PC-9 (cell line): ENCODE results near the gene CHST11. TPM values are rescaled to one million over a fixed set of nuclear protein-coding genes. Genes with fewer than 3 reads are reported as not detected.

Source experiments
- BruUV-seq: library from RNA; stranded (reverse); fragments of 400-500 nt; replicated peaks from 2 replicates; lab custom pipeline; 2021; lab: Mats Ljungman, UMichigan
- CTCF ChIA-PET: fragments of 300-600 bp; sonication (Branson Sonifier 250); formaldehyde crosslinking; loops from one replicate; lab custom pipeline; 2022; ENCODE audit warnings: antibody characterized with exemption; lab: Charles Lee
- POLR2A ChIA-PET: fragments of 300-600 bp; sonication (Branson Sonifier 250); formaldehyde crosslinking; loops from one replicate; lab custom pipeline; 2022; ENCODE audit warnings: antibody characterized with exemption; ENCODE audit not compliant: unreplicated experiment; lab: Charles Lee
- DNase-seq, 2 experiments: peaks; one replicate each; pipeline versions ENCODE4 v3.0.0 to v3.0.0-alpha.2; 2015 to 2022; ENCODE audit warnings: mixed read lengths in 1 of 2
- H2AFZ ChIP-seq: fragments of 200-600 bp; sonication (generic); 2 replicates; pipeline ENCODE4 v1.8.1; 2017; ENCODE audit warnings: antibody characterized with exemption
- H3F3A ChIP-seq: fragments of 200-600 bp; sonication (generic); 2 replicates; pipeline ENCODE4 v1.8.1; 2017; ENCODE audit warnings: antibody characterized with exemption, mild to moderate bottlenecking, low read depth; ENCODE audit not compliant: insufficient read depth
- H3K27ac ChIP-seq: fragments of 200-600 bp; sonication (generic); 2 replicates; pipeline ENCODE4 v1.6.1; 2016; ENCODE audit warnings: mixed run types
- H3K27me3 ChIP-seq: fragments of 200-600 bp; sonication (generic); 2 replicates; pipeline ENCODE4 v1.6.1; 2016; ENCODE audit warnings: low read depth, mixed run types; ENCODE audit not compliant: insufficient read depth
- H3K36me3 ChIP-seq: fragments of 200-600 bp; sonication (generic); 2 replicates; pipeline ENCODE4 v1.6.1; 2016; ENCODE audit warnings: low read depth, mixed run types
- H3K4me1 ChIP-seq: fragments of 200-600 bp; sonication (generic); replicated peaks from 2 replicates; pipeline ENCODE4 v1.6.1; 2016; ENCODE audit warnings: mixed run types; ENCODE audit not compliant: insufficient read depth
- H3K4me2 ChIP-seq: fragments of 200-600 bp; sonication (generic); 2 replicates; pipeline ENCODE4 v1.6.1; 2017; ENCODE audit warnings: mixed run types
- H3K4me3 ChIP-seq: fragments of 200-600 bp; sonication (generic); 2 replicates; pipeline ENCODE4 v1.6.1; 2016; ENCODE audit warnings: mixed run types
- H3K79me2 ChIP-seq: fragments of 200-600 bp; sonication (generic); 2 replicates; pipeline ENCODE4 v1.6.1; 2017; ENCODE audit warnings: low read depth, mixed run types
- H3K9me2 ChIP-seq: fragments of 200-600 bp; sonication (generic); 2 replicates; pipeline ENCODE4 v1.8.1; 2017; ENCODE audit warnings: mild to moderate bottlenecking; ENCODE audit not compliant: insufficient read depth
- H3K9me3 ChIP-seq: fragments of 200-600 bp; sonication (generic); 2 replicates; pipeline ENCODE4 v1.8.1; 2016; ENCODE audit warnings: low read depth; ENCODE audit not compliant: insufficient read depth
- H4K20me1 ChIP-seq: fragments of 200-600 bp; sonication (generic); 2 replicates; pipeline ENCODE4 v1.8.1; 2017; ENCODE audit not compliant: insufficient read depth
- EZH2 ChIP-seq: fragments of 200-600 bp; sonication (generic); IDR thresholded peaks from 2 replicates; pipeline ENCODE4 v1.8.0; 2017; ENCODE audit warnings: antibody characterized with exemption, low read depth
- intact Hi-C: fragments of 100-400 bp; cut with micrococcal nuclease; formaldehyde crosslinking; loops from one replicate; pipeline ENCODE4 v1.10.0; 2022; ENCODE audit not compliant: unreplicated experiment
- total RNA-seq: library from RNA; stranded (reverse); gene quantifications from 2 replicates; pipeline ENCODE4 v1.2.3, GENCODE V29; 2021
- TF ChIP-seq, protein P1 (sequence below): fragments of 200-600 bp; sonication (generic); conservative IDR thresholded peaks from 2 replicates; pipeline ENCODE4 v1.6.1; 2017; ENCODE audit warnings: mixed run types, antibody characterized with exemption, mild to moderate bottlenecking, moderate library complexity

Gene CHST11
- total RNA-seq, 1 experiment from 2014 or later = 39.9 TPM

DNA sequence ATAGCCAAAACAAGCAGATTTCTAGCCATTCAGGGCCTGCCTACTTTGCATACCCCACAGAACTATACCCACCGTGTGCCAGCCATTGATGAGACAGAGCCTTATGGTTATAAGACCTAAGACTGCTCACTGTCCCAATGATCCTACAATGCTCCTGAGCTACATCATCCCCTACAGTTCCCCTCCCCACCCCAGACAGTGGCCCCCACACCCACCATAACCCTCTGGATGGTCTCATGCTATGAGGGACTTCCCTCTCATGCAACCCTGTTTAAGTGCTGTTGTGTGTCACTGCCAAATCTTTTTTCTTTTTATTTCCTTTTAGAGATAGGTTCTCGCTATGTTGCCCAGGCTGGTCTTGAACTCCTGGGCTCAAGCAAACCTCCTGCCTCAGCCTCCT lies 75.9 kb downstream of the CHST11 start:
- Histone ChIP-seq H3K4me2 (no peak overlapping the region), H3F3A (peaks cover 19% of the 10 kb centered on the region; the same call in 1 of the 2 replicates), H3K79me2 (peaks cover 99% of the 10 kb centered on the region), H4K20me1 (peaks cover 5% of the 10 kb centered on the region; the same call in 1 of the 2 replicates), H3K9me3 (no peaks in the 10 kb centered on the region), H3K9me2 (no peaks in the 10 kb centered on the region), H2AFZ (no peak overlapping the region), H3K4me3 (no peak overlapping the region), H3K27me3 (no peaks in the 10 kb centered on the region), H3K36me3 (peaks cover 7% of the 10 kb centered on the region; the same call in 1 of the 2 replicates), H3K27ac (no peak overlapping the region), H3K4me1 (no peaks in the 10 kb centered on the region; the same call in 1 of the 2 replicates)
- intact Hi-C loops = no loop called here
- TF ChIP-seq, protein P1, sequence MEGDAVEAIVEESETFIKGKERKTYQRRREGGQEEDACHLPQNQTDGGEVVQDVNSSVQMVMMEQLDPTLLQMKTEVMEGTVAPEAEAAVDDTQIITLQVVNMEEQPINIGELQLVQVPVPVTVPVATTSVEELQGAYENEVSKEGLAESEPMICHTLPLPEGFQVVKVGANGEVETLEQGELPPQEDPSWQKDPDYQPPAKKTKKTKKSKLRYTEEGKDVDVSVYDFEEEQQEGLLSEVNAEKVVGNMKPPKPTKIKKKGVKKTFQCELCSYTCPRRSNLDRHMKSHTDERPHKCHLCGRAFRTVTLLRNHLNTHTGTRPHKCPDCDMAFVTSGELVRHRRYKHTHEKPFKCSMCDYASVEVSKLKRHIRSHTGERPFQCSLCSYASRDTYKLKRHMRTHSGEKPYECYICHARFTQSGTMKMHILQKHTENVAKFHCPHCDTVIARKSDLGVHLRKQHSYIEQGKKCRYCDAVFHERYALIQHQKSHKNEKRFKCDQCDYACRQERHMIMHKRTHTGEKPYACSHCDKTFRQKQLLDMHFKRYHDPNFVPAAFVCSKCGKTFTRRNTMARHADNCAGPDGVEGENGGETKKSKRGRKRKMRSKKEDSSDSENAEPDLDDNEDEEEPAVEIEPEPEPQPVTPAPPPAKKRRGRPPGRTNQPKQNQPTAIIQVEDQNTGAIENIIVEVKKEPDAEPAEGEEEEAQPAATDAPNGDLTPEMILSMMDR = no peak
- no peak for TF ChIP-seq EZH2
- POLR2A ChIA-PET = no interaction called here
- no TSS peak for BruUV-seq
- DNase-seq = no peak
- CTCF ChIA-PET = no interaction called here

DNA sequence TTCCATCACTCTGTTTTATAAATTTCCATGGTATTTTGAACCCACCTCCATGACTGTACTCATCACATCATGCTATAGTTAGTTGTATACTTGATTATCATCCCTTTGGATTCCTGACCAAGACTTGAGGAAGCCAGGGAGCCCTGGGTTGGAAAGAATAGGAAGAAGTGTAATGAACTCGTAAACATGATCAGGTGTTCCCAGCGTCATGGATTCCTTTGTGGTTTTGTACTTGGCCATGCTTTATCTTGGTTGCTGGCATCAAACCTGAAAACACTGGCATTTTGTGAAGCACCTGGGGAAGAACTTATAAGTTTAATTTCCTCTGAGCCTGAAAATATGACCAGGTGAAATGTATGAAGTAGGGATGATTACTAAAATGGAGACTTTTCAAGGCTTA lies 76.4 kb downstream of the CHST11 start:
- H3K27ac ChIP-seq = no peak overlapping the region
- H3F3A ChIP-seq = peaks cover 19% of the 10 kb centered on the region; the same call in 1 of the 2 replicates
- BruUV-seq = no TSS peak
- peaks cover 99% of the 10 kb centered on the region for H3K79me2 ChIP-seq
- 0 out of 2 replicates have a peak, but pooled peaks cover 7% of the 10 kb centered on the region for H3K36me3 ChIP-seq
- no peaks in the 10 kb centered on the region for H3K27me3 ChIP-seq
- TF ChIP-seq, protein P1 = no peak
- TF ChIP-seq EZH2 = no peak
- DNase-seq = no peak
- ChIA-PET CTCF (no interaction called here), POLR2A (no interaction called here)
- no peak overlapping the region for H3K4me2 ChIP-seq
- H3K4me1 ChIP-seq = no peaks in the 10 kb centered on the region; the same call in 1 of the 2 replicates
- H4K20me1 ChIP-seq = peaks cover 5% of the 10 kb centered on the region; the same call in 1 of the 2 replicates
- intact Hi-C loops = no loop called here
- H2AFZ ChIP-seq = no peak overlapping the region
- no peak overlapping the region for H3K4me3 ChIP-seq
- H3K9me3 ChIP-seq = no peaks in the 10 kb centered on the region
- H3K9me2 ChIP-seq = no peaks in the 10 kb centered on the region

DNA sequence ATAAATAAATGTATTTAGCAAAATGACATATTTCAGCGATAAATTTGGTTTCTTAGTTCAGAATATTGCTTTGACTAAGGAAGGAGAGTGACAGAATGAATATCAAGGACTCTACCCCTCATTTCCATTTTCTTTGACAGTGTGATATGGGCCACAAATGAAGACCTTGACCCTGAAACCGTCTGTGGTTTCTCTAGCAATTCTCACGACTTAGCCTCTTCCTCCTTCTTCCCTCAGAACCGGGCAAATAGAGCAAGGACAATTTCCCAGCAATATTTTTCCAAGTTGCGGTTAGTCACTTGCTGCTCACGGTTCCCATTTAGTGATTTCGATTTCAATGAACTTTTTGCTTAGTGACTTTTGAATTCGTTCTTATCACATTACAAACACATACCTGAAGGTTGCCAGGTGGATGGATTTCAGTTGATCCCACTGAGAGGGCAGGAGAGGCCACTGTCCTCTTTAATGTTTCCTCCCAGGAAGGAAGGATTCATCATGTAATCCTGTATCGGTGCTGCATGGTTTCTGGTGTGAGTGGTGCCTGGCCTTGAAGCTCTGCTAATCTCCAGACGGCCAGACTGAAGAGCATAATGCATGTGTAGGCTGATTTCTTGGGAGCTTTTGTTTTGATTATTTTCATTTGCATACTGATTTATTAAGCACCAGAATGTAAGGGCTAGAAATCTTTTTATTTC lies 77.6 kb downstream of the CHST11 start:
- CTCF ChIA-PET = no interaction called here
- H4K20me1 ChIP-seq = peaks cover 12% of the 10 kb centered on the region; the same call in 1 of the 2 replicates
- no peaks in the 10 kb centered on the region; the same call in 1 of the 2 replicates for H3K4me1 ChIP-seq
- H2AFZ ChIP-seq = no peak overlapping the region
- DNase-seq = no peak
- TF ChIP-seq, protein P1 = no peak
- no peak for TF ChIP-seq EZH2
- no peak overlapping the region for H3K27ac ChIP-seq
- POLR2A ChIA-PET = interaction anchor here (0.6 kb wide), 1 partner anchor 63 kb away, joined by 8 read pairs; no protein-coding TSS in a partner anchor
- intact Hi-C loops = no loop called here
- H3K4me3 ChIP-seq = no peak overlapping the region
- no peaks in the 10 kb centered on the region for H3K9me3 ChIP-seq
- peaks cover 7% of the 10 kb centered on the region; the same call in 1 of the 2 replicates for H3K36me3 ChIP-seq
- no peaks in the 10 kb centered on the region for H3K27me3 ChIP-seq
- peaks cover 14% of the 10 kb centered on the region; the same call in 1 of the 2 replicates for H3F3A ChIP-seq
- BruUV-seq = no TSS peak
- no peaks in the 10 kb centered on the region for H3K9me2 ChIP-seq
- peaks cover 99% of the 10 kb centered on the region for H3K79me2 ChIP-seq
- no peak overlapping the region for H3K4me2 ChIP-seq
